ENCODE measurements around the gene SPIRE1. TPM values are rescaled to one million over a fixed set of nuclear protein-coding genes. Genes with fewer than 3 reads are reported as not detected.

Gene SPIRE1
- total and polyA plus RNA-seq, 2 of the 4 experiments (the other 2 are of a cell fraction), result 11.6 to 31.4 TPM

DNA sequence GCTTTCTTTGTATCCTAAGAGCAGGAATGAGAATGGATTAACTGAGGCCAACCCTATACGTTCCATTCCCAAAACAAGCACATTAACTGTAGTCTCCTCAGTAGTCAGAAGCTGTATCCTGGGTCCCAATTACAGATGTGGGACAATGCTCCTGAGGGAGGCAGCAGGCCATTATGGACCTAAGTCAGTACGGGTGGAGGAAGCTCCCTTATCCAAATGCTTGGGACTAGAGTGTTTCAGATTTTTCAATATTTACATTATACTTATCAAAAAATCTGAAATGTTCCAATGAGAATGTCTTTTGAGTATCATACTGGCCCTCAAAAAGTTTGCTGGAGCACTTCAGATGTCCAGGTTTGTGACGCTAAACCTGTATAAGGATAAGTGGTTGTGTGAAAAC lies 160.1 kb downstream of the SPIRE1 start:
- H3K14ac ChIP-seq (replicated peaks; ENCODE audit: low read depth, low read length), result no peak overlapping the region
- no peak overlapping the region for H2AFZ ChIP-seq (replicated peaks; ENCODE audit: low read length, poor library complexity)
- no peak overlapping the region for H3K56ac ChIP-seq (ENCODE audit: extremely low read depth, insufficient read depth, low read length)
- H4K8ac ChIP-seq (ENCODE audit: low read depth in 2 of 2, low read length in 2 of 2), result no peak overlapping the region
- H3K23ac ChIP-seq (ENCODE audit: low read depth, low read length), result no peak overlapping the region
- peaks cover 0 to 3% of the 10 kb centered on the region in 2 experiments; a peak in 1 of 4 replicates for H3K79me1 ChIP-seq (ENCODE audit: low read depth in 1 of 2, low read length in 2 of 2)
- no peak overlapping the region for H2BK20ac ChIP-seq (ENCODE audit: low read depth, low read length)
- intact Hi-C loops (cut with micrococcal nuclease) (no loop called here), in situ Hi-C loops (cut with MboI; ENCODE audit: low sequenced_read_pairs) (no loop called here), dilution Hi-C loops (cut with HindIII; ENCODE audit: low sequenced_read_pairs, unreplicated experiment) (no loop called here)
- no peak for DNase-seq
- H4K91ac ChIP-seq (ENCODE audit: insufficient read depth, low read depth, low read length), result no peak overlapping the region
- H3K4ac ChIP-seq (ENCODE audit: low read depth, low read length), result no peak overlapping the region
- ChIA-PET POLR2A (ENCODE audit: unreplicated experiment) (no interaction called here), CTCF (no interaction called here)
- no peak overlapping the region for H2AK9ac ChIP-seq (replicated peaks; ENCODE audit: low read depth, low read length, poor library complexity)
- H3K4me3 ChIP-seq (ENCODE audit: insufficient read depth, low read depth, low read length), result no peak overlapping the region
- no peak overlapping the region for H2BK15ac ChIP-seq (ENCODE audit: low read depth, low read length)
- no peak overlapping the region for H3K4me2 ChIP-seq (ENCODE audit: low read depth, low read length)
- no TSS peak for BruUV-seq (replicated peaks)
- H4K5ac ChIP-seq (ENCODE audit: low read depth, low read length), result no peak overlapping the region
- no peak overlapping the region for H3K9ac ChIP-seq (ENCODE audit: low read depth, low read length)
- H3K9me1 ChIP-seq (ENCODE audit: insufficient read depth, low read length), result no peaks in the 10 kb centered on the region; the same call in 1 of the 2 replicates
- no peaks in the 10 kb centered on the region for H3K27me3 ChIP-seq (ENCODE audit: control insufficient read depth, insufficient read depth, low read length)
- H3K18ac ChIP-seq (ENCODE audit: low read depth, low read length), result no peak overlapping the region
- no peak overlapping the region for H2BK120ac ChIP-seq (ENCODE audit: low read depth, low read length)
- H2AK5ac ChIP-seq (ENCODE audit: low read depth, low read length), result no peak overlapping the region
- H4K20me1 ChIP-seq (ENCODE audit: insufficient read depth, low read length), result no peaks in the 10 kb centered on the region
- ATAC-seq (ENCODE audit: low read depth), result no peak
- no peaks in the 10 kb centered on the region for H3K4me1 ChIP-seq (ENCODE audit: control insufficient read depth, insufficient read depth, low read length)
- TF ChIP-seq MAFK (IDR thresholded peaks at IDR 0.05; ENCODE audit: low read depth, low read length) (no peak), USF2 (IDR thresholded peaks at IDR 0.05; ENCODE audit: low read depth, low read length) (no peak), BHLHE40 (IDR thresholded peaks at IDR 0.05; ENCODE audit: low read depth, low read length) (no peak), RCOR1 (IDR thresholded peaks at IDR 0.05; ENCODE audit: insufficient replicate concordance, low read length) (no peak), CHD1 (IDR thresholded peaks at IDR 0.05; ENCODE audit: low read depth, low read length) (no peak), MAZ (IDR thresholded peaks at IDR 0.05; ENCODE audit: borderline replicate concordance, low read depth, low read length) (no peak), RAD21 (IDR thresholded peaks at IDR 0.05; ENCODE audit: low read length) (no peak), FOS (IDR thresholded peaks at IDR 0.05; ENCODE audit: low read depth, low read length) (no peak), POLR2A (IDR thresholded peaks at IDR 0.05; ENCODE audit: low read depth, low read length) (no peak), SMC3 (IDR thresholded peaks at IDR 0.05; ENCODE audit: low read depth, low read length) (no peak), NFE2L2 (IDR thresholded peaks at IDR 0.05; ENCODE audit: low read depth, low read length) (no peak), CEBPB (IDR thresholded peaks at IDR 0.05; ENCODE audit: low read depth, low read length) (no peak)
- TF ChIP-seq, protein P1, sequence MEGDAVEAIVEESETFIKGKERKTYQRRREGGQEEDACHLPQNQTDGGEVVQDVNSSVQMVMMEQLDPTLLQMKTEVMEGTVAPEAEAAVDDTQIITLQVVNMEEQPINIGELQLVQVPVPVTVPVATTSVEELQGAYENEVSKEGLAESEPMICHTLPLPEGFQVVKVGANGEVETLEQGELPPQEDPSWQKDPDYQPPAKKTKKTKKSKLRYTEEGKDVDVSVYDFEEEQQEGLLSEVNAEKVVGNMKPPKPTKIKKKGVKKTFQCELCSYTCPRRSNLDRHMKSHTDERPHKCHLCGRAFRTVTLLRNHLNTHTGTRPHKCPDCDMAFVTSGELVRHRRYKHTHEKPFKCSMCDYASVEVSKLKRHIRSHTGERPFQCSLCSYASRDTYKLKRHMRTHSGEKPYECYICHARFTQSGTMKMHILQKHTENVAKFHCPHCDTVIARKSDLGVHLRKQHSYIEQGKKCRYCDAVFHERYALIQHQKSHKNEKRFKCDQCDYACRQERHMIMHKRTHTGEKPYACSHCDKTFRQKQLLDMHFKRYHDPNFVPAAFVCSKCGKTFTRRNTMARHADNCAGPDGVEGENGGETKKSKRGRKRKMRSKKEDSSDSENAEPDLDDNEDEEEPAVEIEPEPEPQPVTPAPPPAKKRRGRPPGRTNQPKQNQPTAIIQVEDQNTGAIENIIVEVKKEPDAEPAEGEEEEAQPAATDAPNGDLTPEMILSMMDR (conservative IDR thresholded peaks at IDR 0.05; ENCODE audit: low read depth, low read length), result no peak
- H2BK5ac ChIP-seq (ENCODE audit: low read depth, low read length, poor library complexity, severe bottlenecking), result no peak overlapping the region
- no peaks in the 10 kb centered on the region for H3K9me3 ChIP-seq (ENCODE audit: control insufficient read depth, insufficient read depth, low read length)
- peaks cover 5% of the 10 kb centered on the region for H3K36me3 ChIP-seq (ENCODE audit: control insufficient read depth, insufficient read depth, low read length)
- no peak overlapping the region for H3K27ac ChIP-seq (ENCODE audit: insufficient read depth, low read length)
- WGBS, 2 experiments (ENCODE audit: extremely low coverage in 2 of 2, insufficient read length in 1 of 2), result 100% methylated on average over 1 of the region's 3 CpGs; no CpG with 5 or more reads in 1 of the 2 experiments

All from IMR-90 (cell line).